Esophagus squamous epithelium (tissue), 4 donors: Measurements from ENCODE around the gene KRTAP12-3.
"Not testable (repeated sequence)": the region's sequence is repeated elsewhere in the genome, so short reads cannot be mapped to it uniquely, and the experiment has no call there.

ENCODE experiments used
- POLR2A ChIP-seq, 4 donors: fragments of 450-650 bp; IDR thresholded peaks; one replicate each; pipeline ENCODE4 v1.6.1; 2017; ENCODE audit warnings: antibody characterized with exemption in 4 of 4, mild to moderate bottlenecking in 4 of 4, moderate library complexity in 3 of 4
- TF ChIP-seq, protein P1 (sequence below), 6 experiments: fragments of 450-650 bp in 4 of 6; fragments of 200-600 bp in 2 of 6; sonication (generic) in 2 of 6; IDR thresholded peaks; one replicate each; pipeline ENCODE4 v1.5.1; 2016 to 2019; ENCODE audit warnings: antibody characterized with exemption in 6 of 6, mild to moderate bottlenecking in 4 of 6, moderate library complexity in 4 of 6

DNA sequence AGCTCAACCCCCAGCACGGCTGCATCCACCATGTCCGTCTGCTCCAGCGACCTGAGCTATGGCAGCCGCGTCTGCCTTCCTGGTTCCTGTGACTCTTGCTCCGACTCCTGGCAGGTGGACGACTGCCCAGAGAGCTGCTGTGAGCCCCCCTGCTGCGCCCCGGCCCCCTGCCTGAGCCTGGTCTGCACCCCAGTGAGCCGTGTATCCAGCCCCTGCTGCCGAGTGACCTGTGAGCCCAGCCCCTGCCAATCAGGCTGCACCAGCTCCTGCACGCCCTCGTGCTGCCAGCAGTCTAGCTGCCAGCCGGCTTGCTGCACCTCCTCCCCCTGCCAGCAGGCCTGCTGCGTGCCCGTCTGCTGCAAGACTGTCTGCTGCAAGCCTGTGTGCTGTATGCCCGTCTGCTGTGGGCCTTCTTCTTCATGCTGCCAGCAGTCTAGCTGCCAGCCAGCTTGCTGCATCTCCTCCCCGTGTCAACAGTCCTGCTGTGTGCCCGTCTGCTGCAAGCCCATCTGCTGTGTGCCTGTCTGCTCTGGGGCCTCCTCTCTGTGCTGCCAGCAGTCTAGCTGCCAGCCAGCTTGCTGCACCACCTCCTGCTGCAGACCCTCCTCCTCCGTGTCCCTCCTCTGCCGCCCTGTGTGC lies 39.6 kb downstream of the KRTAP12-3 start, which contains the start of gene KRTAP10-12:
- TF ChIP-seq, protein P1, sequence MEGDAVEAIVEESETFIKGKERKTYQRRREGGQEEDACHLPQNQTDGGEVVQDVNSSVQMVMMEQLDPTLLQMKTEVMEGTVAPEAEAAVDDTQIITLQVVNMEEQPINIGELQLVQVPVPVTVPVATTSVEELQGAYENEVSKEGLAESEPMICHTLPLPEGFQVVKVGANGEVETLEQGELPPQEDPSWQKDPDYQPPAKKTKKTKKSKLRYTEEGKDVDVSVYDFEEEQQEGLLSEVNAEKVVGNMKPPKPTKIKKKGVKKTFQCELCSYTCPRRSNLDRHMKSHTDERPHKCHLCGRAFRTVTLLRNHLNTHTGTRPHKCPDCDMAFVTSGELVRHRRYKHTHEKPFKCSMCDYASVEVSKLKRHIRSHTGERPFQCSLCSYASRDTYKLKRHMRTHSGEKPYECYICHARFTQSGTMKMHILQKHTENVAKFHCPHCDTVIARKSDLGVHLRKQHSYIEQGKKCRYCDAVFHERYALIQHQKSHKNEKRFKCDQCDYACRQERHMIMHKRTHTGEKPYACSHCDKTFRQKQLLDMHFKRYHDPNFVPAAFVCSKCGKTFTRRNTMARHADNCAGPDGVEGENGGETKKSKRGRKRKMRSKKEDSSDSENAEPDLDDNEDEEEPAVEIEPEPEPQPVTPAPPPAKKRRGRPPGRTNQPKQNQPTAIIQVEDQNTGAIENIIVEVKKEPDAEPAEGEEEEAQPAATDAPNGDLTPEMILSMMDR (IDR thresholded peaks at IDR 0.05), result peak in 1 of 6 experiments; percentile 32
- TF ChIP-seq POLR2A (IDR thresholded peaks at IDR 0.05), result not testable (repeated sequence)
